Cardiac fibroblast (primary cell): ENCODE results near the gene BRSK2.

Experiments used
- DNase-seq, 2 donors: peaks; one replicate each; pipeline versions ENCODE4 v3.0.0 to v3.0.0-alpha.2; 2010; ENCODE audit warnings: low read depth in 2 of 2
- H3K4me3 ChIP-seq, 2 donors: replicated peaks in 1 of 2; 1 replicate in 1 of 2; 2 replicates in 1 of 2; pipeline ENCODE4 v1.5.1; 2011; ENCODE audit warnings: low read depth in 2 of 2, low read length in 2 of 2, mild to moderate bottlenecking in 2 of 2, moderate library complexity in 1 of 2
- TF ChIP-seq, protein P1 (sequence below): IDR thresholded peaks from one replicate; pipeline ENCODE4 v1.5.1; 2011; ENCODE audit warnings: low read depth, mild to moderate bottlenecking, low read length, inconsistent platforms

BRSK2 gene

DNA sequence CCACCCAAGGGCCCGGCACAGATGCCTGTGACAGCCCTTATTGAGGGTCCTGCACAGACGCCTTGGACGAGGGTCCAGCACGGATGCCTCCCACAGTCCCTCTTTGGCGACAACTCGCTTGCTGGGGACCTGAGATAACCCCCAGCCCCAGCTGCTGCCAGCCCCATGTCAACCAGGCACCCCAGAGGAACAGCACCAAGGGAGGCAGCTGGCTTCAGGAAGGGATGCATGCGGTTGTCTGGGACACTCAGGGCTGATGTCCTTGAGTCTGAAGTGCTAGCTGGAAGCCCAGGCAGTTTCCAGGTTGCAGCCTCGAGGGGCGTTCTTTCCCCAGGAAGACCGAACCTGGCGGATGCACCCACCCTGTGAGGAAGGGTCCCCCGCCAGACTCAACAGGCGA is 63.0 kb downstream of the BRSK2 start:
- no peak overlapping the region for H3K4me3 ChIP-seq
- no peak for DNase-seq
- TF ChIP-seq, protein P1, sequence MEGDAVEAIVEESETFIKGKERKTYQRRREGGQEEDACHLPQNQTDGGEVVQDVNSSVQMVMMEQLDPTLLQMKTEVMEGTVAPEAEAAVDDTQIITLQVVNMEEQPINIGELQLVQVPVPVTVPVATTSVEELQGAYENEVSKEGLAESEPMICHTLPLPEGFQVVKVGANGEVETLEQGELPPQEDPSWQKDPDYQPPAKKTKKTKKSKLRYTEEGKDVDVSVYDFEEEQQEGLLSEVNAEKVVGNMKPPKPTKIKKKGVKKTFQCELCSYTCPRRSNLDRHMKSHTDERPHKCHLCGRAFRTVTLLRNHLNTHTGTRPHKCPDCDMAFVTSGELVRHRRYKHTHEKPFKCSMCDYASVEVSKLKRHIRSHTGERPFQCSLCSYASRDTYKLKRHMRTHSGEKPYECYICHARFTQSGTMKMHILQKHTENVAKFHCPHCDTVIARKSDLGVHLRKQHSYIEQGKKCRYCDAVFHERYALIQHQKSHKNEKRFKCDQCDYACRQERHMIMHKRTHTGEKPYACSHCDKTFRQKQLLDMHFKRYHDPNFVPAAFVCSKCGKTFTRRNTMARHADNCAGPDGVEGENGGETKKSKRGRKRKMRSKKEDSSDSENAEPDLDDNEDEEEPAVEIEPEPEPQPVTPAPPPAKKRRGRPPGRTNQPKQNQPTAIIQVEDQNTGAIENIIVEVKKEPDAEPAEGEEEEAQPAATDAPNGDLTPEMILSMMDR: no peak

DNA sequence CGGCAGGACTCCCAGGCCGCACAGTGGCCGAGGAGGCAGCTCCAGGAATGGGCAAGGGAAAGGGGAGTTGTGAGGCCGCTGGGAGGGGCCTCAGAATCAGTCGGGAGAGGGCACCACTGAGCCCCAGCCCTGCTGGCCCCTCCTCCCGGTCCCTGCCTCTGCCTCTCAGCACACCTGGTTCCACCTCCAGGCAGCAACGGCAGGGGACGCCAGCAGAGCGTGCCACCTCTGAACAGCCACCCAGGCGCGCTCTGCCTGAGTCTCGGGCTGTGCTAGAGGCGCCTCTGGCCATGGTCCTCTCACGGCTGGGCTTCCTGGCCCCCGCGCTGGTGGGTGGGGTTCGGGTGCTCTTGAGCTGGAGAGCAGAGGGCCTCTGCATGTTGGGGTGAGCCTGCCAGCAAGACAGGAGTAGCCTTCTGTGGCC is 63.9 kb downstream of the BRSK2 start:
- no peak overlapping the region for H3K4me3 ChIP-seq
- no peak for DNase-seq
- TF ChIP-seq, protein P1: no peak

DNA sequence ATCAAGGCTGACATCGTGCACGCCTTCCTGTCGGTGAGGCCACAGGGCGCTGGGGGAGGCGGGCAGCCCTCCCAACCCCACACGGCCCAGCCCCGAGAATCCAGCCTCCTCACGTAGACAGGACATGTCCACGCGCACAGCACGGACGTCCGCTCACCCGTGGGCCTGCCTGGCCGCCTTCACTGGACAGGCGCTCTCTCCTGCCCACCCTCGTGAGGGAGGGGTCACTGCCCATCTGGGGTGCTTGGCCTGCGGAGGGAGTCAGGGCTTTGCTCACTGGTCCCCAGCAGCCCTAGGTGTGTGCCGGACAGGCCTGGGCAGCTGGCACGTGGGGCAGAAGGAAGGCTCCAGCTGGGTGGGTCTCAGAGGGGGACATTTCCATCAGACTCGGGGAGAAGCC is 64.8 kb downstream of the BRSK2 start:
- no peak for DNase-seq
- no peak overlapping the region for H3K4me3 ChIP-seq
- TF ChIP-seq, protein P1: no peak

DNA sequence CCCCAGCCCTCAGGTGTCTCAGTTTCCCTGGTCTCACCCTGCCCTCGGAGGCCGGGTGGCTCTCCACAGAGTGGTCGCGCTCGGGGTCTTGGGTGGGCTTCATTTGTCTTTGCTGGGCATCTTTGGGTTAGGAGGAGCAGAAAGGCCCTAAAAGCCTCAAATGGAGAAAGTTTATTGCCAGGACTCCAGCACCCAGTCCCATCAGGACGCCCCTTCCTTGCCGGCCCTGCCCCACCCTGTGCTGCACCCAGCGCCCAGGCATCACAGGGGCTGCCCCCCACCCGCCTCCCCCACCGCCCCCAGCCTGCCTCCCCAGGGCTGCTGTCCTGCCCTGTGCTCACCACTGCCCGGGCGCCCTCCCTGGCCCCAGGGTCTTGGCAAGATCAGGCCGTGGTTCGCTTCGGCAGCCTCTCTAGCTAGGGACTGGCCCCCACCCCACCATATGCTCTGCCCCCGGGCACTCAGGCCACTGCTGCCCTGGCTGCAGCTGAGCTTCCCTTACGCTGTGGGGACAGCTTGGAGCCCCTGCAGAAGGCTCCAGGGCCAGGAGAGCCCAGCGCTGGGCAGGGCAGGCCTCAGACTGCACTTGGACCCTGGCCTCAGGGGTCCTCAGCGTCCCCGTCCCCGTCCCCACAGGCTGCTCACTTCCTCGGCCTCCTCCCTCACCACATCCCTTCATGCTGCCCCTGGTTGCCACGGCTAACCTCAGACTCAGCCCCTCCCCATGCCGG is 65.5 kb downstream of the BRSK2 start:
- TF ChIP-seq, protein P1: no peak
- DNase-seq: no peak
- no peak overlapping the region for H3K4me3 ChIP-seq

DNA sequence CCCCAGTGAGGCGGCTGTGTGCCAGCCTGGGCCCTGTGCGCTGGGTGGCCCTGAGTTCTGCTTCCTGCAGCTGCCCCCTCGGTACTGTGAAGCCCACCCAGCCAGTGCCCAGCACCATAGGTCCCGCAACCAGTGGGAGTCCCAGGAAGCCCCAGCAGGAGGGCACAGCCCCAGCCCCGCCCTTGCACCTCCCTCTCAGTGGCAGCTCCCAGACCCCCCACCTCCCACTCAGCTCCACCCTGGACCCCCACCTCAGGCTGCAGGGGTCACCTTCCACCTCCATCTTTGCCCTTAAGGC is 66.0 kb downstream of the BRSK2 start:
- H3K4me3 ChIP-seq: no peak overlapping the region
- TF ChIP-seq, protein P1: no peak
- DNase-seq: no peak

DNA sequence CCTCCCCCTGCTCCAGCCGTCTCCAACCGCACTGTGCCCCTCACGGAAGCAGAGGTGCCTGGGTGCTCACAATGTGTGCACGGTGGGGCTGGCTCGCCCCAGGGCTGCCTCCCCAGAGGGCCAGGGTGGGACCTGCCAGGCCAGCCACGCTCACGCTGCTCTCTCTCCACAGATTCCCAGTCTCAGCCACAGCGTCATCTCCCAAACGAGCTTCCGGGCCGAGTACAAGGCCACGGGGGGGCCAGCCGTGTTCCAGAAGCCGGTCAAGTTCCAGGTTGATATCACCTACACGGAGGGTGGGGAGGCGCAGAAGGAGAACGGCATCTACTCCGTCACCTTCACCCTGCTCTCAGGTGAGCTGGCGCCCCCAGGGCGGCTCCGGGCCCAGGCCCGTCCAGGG is 66.4 kb downstream of the BRSK2 start:
- TF ChIP-seq, protein P1: no peak
- DNase-seq: no peak
- H3K4me3 ChIP-seq: no peak overlapping the region

DNA sequence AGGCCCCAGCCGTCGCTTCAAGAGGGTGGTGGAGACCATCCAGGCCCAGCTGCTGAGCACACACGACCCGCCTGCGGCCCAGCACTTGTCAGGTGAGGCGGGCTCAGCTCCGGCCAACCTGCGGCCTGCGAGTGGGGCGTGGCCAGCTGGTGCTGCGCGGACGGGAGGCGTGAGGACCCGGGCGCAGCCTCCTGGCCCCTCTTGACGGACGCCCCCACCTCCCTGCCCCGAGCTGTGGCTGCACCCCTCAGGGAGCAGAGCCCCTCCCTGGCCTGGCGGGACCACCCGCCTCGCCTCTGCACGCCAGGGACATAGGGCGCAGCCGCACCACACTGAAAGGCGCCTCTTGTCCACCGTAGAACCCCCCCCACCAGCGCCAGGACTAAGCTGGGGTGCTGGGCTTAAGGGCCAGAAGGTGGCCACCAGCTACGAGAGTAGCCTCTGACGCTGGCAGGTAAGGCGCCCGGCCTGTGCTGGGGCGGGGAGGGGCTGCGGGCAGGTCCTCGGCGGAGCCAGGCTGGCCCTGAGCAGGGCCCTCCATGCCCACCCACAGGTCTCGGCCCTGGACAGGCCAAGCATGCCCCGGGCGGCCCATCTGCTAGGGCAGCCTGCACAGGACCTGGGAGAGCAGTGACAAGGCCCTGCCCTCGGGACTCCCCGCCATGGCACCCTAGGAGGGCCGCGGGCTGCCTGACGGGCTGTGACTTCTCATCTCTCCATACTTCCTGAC is 67.0 kb downstream of the BRSK2 start:
- TF ChIP-seq, protein P1: no peak
- DNase-seq: no peak
- H3K4me3 ChIP-seq: no peak overlapping the region
